GM04503 (cell line): ENCODE data around the gene ZNF423.

Source experiments
- DNase-seq: peaks from one replicate; pipeline ENCODE4 v3.0.0-alpha.2; 2012; ENCODE audit warnings: low read depth

ZNF423 gene

GRCh38 chr16:49554681-49555080 is 301.2 kb downstream of the ZNF423 start:
- no peak for DNase-seq

DNA sequence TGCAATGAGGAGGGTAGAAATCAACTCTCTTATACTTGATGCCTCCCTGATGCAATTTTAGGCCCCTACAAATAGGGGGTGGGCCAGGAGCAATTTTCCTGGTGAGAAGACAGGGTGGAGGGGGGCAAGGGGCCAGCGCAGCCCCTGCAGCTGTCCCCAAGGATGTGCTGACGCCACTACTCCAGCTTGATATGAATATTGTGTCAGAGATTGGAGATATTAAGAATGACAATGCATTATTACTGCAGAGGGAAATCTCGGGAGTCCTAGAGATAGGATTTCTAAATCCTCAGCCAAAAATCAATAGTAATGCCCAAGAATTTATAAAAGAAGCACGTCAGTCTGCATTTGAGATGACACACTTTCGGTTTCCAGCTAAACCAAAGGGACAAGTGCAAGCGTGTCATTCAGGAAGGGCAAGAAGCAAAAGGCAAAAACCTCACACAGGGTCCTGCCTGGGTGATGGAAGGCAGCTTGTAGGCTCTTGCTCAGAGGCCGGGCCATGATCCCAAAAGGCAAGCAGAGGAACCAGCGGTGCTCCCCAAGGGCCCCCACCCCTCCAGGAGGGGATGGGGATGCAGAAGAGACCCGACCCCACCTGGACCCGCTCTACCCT is 303.5 kb downstream of the ZNF423 start:
- no peak for DNase-seq

DNA sequence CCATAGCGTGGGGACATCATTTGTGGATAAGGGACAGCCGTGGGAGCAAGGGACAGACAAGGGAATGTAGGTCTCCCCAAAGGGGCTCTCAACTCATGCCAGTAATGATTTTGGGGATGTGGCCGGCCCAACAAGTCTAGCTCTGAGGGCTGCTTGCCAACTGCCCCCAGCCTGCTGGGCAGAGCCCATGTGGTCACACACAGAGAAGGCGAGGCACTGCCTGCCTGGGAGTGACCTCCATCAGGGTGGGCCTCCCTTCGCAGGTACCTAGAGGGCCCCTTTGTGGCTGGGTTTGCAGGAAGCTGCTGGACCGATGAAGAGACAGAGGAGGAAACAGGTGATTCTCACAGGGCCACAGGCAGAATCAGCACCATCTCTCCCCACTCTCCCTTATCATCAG is 305.2 kb downstream of the ZNF423 start:
- DNase-seq = no peak

- no peak for DNase-seq
Measured at GRCh38 chr16:49550140-49550539, 305.8 kb downstream of the ZNF423 start.

DNA sequence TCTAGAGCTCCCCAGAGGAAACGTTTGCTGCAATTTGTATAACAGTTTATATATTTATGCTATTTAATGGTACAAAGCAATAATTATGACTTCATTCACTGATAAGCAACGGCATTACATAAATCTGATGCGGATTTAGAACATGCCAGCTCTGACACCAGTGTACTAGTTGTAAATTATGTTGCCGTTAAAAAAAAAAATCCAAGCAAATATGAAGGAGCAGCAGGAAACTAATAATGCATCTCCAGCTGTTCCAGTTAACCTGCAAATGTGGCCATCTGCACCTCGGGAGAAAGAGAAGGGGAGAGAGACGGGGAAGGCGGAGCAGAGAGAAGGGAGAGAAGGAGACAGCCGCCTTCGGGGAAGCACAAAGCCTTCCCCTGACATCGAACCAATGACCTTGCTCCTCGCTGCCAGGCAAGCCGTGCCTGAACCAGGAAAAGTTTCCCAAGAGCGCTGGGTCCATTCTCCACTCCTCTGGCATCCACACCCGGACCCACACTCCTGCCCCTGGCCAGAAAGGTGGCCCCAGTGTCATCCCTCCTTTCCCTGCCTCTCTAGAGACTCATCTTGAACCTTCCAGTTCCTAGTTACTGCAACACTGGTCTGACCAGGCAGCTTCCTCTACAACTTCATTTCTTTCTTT is 307.5 kb downstream of the ZNF423 start:
- DNase-seq = no peak

GRCh38 chr16:49547448-49547847 is 308.5 kb downstream of the ZNF423 start:
- DNase-seq = no peak

DNA sequence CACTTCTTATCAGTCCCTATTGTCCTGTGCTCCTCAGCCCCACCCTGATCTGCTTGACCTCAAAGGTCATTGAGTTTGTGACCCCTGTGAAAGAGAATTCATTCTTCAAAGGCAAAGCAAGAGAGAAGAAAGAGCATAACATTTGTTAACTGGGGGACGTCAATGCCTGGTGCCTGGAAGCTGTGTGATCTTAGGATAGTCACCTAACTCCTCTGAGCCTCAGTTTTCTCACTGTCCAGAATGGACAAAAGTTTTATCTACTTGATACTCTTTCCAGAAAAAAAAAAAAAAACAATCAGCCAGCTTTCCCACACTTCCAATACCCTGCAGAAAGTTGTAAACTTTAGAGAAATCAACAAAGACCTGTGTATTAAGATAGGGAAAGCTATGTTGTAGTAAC is 309.2 kb downstream of the ZNF423 start:
- DNase-seq = no peak

- no peak for DNase-seq
Measured at GRCh38 chr16:49545741-49546448, 310.0 kb downstream of the ZNF423 start.

- DNase-seq = no peak
Measured at GRCh38 chr16:49545243-49545642, 310.7 kb downstream of the ZNF423 start.

- DNase-seq = no peak
Measured at GRCh38 chr16:49544828-49545227, 311.1 kb downstream of the ZNF423 start.

GRCh38 chr16:49543631-49543946 is 312.3 kb downstream of the ZNF423 start:
- DNase-seq = no peak

DNA sequence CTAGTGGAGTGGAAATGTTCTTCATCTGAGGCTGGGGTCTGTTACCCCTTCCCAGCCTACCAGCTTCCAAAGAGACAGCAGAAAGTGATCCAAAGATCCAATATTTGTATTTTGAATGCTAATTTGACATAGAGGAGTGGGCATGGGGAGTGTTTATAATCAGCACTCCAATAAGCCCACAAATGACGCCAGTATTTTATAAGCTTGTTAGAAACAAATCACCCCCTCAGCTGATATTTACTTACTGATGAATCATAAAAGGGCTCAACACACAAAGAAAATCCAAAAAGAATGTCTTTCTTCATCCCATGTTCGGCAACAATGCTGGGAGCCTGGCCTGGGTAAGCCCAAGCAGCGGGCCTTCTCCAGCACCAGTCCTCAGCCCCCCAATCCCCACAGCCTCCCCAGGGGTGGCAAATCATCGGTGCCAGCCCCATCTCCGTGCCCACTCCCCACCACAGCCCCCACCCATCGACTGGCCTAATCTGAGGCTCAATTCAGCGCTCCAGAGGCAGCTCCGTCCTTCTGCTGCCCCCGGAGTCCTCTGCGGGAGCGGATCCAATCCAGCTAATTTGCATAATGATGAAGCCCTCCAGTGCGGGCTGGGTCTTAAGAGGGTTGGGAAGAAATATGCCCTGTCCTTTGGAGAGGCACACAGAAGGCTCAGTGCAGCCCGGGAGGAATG is 312.8 kb downstream of the ZNF423 start:
- no peak for DNase-seq

GRCh38 chr16:49542391-49542891 is 313.5 kb downstream of the ZNF423 start:
- DNase-seq = no peak

DNA sequence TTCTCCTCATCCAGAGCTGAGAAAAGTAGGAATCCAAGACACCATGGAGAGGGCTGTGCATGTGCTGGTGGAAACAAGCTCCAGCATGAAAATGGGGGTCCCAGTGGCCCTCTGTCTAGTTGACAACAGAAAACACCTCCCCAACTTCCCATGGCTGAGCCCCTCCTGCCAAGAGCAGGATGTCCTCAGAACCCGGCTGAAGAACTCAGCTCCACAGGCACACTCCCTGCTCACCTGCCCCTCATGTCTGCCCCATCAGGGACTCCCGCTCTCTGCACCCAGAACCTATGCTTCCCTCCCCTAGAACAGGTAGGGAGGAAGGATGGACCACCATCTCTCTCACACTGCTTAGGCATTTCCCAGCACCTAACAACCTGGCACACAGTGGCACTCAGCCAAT is 315.1 kb downstream of the ZNF423 start:
- no peak for DNase-seq

- DNase-seq = no peak
Measured at GRCh38 chr16:49539758-49540157, 316.2 kb downstream of the ZNF423 start.

DNA sequence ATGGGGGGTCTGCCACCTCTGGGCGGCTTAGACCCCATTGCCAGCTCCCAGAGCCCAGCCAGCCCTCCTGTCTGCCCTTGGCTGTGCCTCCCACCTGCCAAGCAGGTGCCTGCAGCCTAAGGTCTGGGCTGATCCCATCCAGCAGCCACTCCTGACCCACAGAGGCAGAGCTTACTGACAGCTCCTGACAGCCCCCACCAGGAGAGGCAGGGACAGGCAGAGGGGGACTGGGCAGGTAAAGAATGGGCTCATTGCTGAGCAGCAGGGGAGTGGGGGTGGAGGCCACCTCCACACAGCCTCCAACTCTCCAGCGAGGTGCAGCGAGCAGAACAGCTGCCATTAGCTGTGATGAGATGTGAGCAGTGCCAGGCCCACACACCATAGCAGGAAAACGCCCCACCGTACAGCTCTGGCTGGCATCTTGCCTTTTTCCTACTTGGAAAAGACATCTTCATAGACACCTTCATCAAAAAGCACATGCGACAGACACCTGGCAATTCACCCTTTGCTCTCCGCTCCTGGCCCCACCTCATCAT is 317.9 kb downstream of the ZNF423 start:
- DNase-seq = no peak

GRCh38 chr16:49534901-49535610 is 320.9 kb downstream of the ZNF423 start:
- DNase-seq = no peak

GRCh38 chr16:49533422-49533821 is 322.5 kb downstream of the ZNF423 start:
- DNase-seq = no peak

DNA sequence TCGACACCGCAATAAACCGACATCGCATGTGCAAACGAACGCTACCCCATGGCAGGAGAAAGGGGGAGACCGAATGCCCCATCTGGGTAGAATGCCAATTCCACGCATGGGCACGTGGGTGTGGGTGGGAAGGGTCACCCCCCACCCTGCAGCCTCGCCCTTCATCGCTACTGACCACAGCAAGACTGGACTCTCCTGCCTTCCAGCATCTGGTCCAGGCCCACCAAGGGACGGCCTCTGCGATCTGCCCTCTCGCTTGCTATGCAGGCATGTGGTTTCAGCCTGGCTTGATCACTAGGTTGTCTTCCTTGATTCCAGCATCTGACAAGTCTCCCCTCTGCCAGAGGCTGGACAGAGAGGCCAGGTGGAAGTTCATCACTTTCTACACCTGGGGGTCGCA is 323.0 kb downstream of the ZNF423 start:
- DNase-seq = no peak

DNA sequence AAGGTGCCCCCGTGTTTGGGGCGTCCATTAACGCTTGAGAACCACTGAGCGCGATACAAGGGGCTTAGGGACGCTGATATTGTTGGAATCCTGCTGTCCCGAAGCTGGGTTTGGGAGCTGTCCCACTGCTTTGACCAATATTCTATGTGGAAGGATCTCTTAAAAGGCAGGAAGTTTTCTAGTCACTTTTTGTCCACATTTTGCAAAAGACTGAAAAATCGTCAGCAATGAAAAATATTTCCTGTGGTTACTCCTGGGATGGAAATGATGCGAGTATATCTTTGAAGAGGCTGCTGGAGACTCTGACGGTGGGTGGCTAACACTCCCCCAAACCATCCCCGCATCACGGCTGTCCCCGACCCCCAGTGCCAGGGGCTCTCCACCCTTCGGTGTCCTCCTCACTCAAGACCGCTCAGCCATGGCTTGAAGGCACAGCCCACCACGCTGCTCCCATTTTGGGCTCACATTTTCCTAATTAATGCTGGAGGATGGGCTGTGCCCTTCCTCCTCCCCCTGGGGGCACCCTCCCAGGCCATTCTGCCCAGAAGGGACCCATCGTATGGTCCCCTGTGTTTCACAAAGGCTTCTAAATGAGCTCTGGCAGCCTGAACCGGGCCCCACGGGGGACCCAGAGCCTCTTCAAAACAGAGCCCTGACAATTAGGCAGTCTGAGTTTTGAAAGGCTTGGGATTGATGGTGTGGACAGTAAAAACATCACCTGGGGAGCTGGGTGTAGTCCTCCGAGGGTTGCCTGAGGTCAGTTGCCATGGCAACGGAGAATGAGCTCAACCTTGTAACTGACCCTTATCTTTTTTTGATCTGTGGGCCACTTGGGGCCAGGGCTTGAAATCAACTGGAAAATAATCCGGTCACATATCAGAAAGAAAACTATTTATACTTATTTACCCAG is 323.7 kb downstream of the ZNF423 start:
- DNase-seq = no peak

GRCh38 chr16:49531425-49531824 is 324.5 kb downstream of the ZNF423 start:
- no peak for DNase-seq
